Measurements from ENCODE around the gene TGFBI.

The TGFBI gene

DNA sequence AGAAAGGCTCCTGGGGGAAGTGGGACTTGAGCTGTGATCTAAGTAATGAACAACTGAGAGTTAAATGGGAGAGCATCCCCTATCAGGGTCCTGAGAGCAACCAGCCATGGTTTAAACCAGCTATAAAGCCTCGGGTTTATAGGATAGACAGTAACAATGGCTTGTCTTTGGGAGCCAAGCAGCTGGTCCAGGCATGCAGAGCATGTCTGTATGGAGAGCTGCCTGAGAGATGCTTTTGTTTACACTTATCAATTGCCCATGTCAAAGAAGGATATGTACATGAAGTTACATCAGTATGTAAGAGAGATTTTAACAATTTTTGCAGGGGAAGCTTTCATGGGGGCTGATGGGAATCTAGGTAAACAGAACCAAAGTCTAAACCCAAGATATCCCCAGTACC lies 4.4 kb downstream of the TGFBI start:
- Histone ChIP-seq H3K27ac (no peak overlapping the region), H3K4me2 (no peak overlapping the region), H3K27me3 (peaks cover 15% of the 10 kb centered on the region), H3K4me3 (no peak overlapping the region), H3K9ac (no peak overlapping the region), H4K20me1 (no peaks in the 10 kb centered on the region), H3K9me3 (peaks cover 9% of the 10 kb centered on the region), H3K36me3 (no peaks in the 10 kb centered on the region), H3K4me1 (peaks cover 33% of the 10 kb centered on the region)
- TF ChIP-seq Cebpa-rat (IDR thresholded peaks at IDR 0.05), result no peak

DNA sequence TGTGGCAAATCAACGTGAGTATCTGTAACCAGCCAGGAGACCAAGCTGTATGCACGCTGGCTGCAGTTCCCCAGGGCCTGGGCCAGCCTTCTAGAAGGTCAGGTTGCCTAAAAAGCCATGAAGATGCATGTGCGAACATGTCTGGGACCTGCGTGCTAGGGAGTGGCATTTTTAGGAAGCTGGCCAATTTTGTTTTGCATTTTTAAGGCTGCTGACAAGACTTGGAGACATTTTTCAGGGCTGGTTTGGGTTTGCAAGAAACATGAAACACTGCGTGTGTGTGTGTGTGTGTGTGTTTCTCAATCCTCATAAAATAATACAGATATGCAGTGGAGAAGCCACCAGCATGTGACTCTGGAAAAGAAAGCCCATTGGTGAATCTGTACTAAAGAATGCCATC lies 5.1 kb downstream of the TGFBI start:
- no peaks in the 10 kb centered on the region for H3K36me3 ChIP-seq
- no peak overlapping the region for H3K9ac ChIP-seq
- H4K20me1 ChIP-seq, result no peaks in the 10 kb centered on the region
- H3K27ac ChIP-seq, result no peak overlapping the region
- peaks cover 9% of the 10 kb centered on the region for H3K9me3 ChIP-seq
- H3K27me3 ChIP-seq, result peaks cover 9% of the 10 kb centered on the region
- H3K4me1 ChIP-seq, result peaks cover 35% of the 10 kb centered on the region
- H3K4me2 ChIP-seq, result no peak overlapping the region
- H3K4me3 ChIP-seq, result no peak overlapping the region
- TF ChIP-seq Cebpa-rat (IDR thresholded peaks at IDR 0.05), result no peak

GRCh38 chr5:136034492-136034891 lies 5.7 kb downstream of the TGFBI start:
- H3K4me2 ChIP-seq, result no peak overlapping the region
- H3K9ac ChIP-seq, result no peak overlapping the region
- no peaks in the 10 kb centered on the region for H4K20me1 ChIP-seq
- H3K27ac ChIP-seq, result no peak overlapping the region
- no peak for TF ChIP-seq Cebpa-rat (IDR thresholded peaks at IDR 0.05)
- H3K4me1 ChIP-seq, result peaks cover 35% of the 10 kb centered on the region
- no peaks in the 10 kb centered on the region for H3K36me3 ChIP-seq
- no peak overlapping the region for H3K4me3 ChIP-seq
- H3K27me3 ChIP-seq, result peaks cover 2% of the 10 kb centered on the region
- peaks cover 11% of the 10 kb centered on the region for H3K9me3 ChIP-seq

DNA sequence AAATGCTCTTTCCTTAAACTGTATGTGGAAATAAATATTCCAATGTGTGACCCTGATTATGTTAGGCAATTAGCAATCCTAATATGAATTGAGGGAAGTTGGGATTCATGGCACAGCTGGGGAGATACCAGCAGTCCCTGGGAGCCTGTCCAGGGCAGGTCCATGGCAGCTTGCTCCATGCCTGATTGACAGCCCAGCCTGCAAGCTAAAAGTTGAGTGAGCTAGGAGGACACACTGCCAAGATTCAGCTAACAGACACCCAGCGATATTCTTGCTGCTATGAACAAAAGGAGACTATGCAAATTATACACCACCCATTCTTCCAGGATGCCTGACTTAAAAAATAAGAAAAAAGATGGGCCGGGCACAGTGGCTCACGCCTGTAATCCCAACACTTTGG lies 6.2 kb downstream of the TGFBI start:
- Histone ChIP-seq H3K36me3 (no peaks in the 10 kb centered on the region), H3K27ac (no peak overlapping the region), H3K9ac (no peak overlapping the region)

DNA sequence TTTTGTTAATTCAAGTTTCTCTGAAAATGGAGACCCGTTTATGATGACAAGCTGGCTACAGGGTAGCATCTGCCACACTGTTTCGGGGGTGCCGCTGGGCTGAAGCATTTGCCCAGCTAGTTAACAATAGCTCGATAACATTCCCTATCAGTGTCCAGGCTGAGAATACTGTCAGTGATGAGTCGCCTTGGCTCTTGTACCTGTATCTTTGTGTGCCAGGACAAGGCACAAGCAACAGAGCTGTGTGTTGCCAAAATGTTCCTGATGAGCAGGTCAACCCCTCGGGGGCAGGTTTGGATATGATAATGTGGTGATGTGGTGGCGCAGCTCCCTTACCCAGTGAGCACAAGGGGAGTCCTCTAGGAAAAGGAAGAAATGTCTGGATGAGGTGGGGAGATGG lies 7.0 kb downstream of the TGFBI start:
- peaks cover 44% of the 10 kb centered on the region for H3K4me1 ChIP-seq

More for the DNA sequence above, 6.2 kb downstream of the TGFBI start:
- Histone ChIP-seq H3K9me3 (peaks cover 11% of the 10 kb centered on the region), H3K4me2 (no peak overlapping the region), H3K4me1 (peaks cover 36% of the 10 kb centered on the region), H3K4me3 (no peak overlapping the region), H3K27me3 (no peaks in the 10 kb centered on the region; the same call in 1 of the 2 replicates), H4K20me1 (no peaks in the 10 kb centered on the region)
- TF ChIP-seq Cebpa-rat (IDR thresholded peaks at IDR 0.05), result no peak

GRCh38 chr5:136036293-136036911 lies 7.6 kb downstream of the TGFBI start:
- Histone ChIP-seq H3K4me2 (peak overlapping the region; percentile 79), H3K36me3 (no peaks in the 10 kb centered on the region), H3K9me3 (peaks cover 11% of the 10 kb centered on the region), H3K4me3 (no peak overlapping the region), H3K27ac (peak overlapping the region; percentile 65), H3K4me1 (peaks cover 50% of the 10 kb centered on the region), H3K27me3 (no peaks in the 10 kb centered on the region), H3K9ac (peak overlapping the region; percentile 45; the same call in 1 of the 2 replicates), H4K20me1 (no peaks in the 10 kb centered on the region)
- TF ChIP-seq Cebpa-rat (IDR thresholded peaks at IDR 0.05), result no peak

More for the DNA sequence above, 7.0 kb downstream of the TGFBI start:
- no peaks in the 10 kb centered on the region for H3K27me3 ChIP-seq
- no peak overlapping the region for H3K4me3 ChIP-seq
- H4K20me1 ChIP-seq, result no peaks in the 10 kb centered on the region
- no peaks in the 10 kb centered on the region for H3K36me3 ChIP-seq
- peaks cover 11% of the 10 kb centered on the region for H3K9me3 ChIP-seq
- TF ChIP-seq Cebpa-rat (IDR thresholded peaks at IDR 0.05), result no peak
- peak overlapping the region; percentile 65 for H3K27ac ChIP-seq
- peak overlapping the region; percentile 79 for H3K4me2 ChIP-seq
- H3K9ac ChIP-seq, result no peak overlapping the region

DNA sequence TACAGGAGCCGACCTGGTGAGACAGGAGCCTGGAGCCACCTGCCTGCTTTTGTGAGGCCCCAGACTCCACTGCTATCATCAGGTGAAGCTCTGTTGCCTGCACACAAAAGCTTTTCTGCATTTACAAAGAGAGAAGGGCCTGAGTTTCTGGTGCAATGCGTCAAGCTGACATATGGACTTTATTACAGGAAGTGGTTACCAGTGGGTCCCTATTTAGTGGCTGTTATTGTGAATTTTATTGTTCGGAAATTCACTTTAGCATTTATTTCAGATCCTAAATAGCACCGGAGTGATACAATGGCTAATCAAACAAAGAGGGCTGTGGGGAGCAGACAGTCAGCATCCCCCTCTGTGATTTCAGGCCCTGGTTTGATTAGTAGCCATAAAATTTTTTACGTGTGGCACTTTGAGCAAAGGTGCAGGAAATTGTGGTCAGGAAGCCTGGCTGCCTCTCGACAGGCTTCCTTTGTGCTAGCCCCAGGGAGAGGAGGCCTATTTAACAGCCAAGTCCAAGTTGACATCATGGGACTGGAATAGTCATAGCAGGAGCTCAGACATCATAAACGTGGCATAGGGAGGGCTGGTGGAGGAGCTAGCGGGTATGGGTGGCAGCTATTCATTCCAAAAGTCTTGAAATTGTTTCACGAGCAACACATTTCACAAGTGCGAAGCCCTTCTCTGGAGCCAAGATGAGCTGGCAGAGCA lies 8.4 kb downstream of the TGFBI start:
- H3K4me3 ChIP-seq, result 0 out of 2 replicates have a peak overlapping the region, but pooled peaks have one; percentile 6
- H3K9me3 ChIP-seq, result peaks cover 11% of the 10 kb centered on the region
- no peaks in the 10 kb centered on the region for H3K36me3 ChIP-seq
- peak overlapping the region; percentile 65 for H3K27ac ChIP-seq
- no peaks in the 10 kb centered on the region for H3K27me3 ChIP-seq
- peaks cover 57% of the 10 kb centered on the region for H3K4me1 ChIP-seq
- H3K9ac ChIP-seq, result peak overlapping the region; percentile 45
- H4K20me1 ChIP-seq, result no peaks in the 10 kb centered on the region
- no peak for TF ChIP-seq Cebpa-rat (IDR thresholded peaks at IDR 0.05)
- peak overlapping the region; percentile 79 for H3K4me2 ChIP-seq

- Histone ChIP-seq H3K9ac (no peak overlapping the region), H3K9me3 (peaks cover 11% of the 10 kb centered on the region), H4K20me1 (no peaks in the 10 kb centered on the region), H3K4me1 (peaks cover 65% of the 10 kb centered on the region), H3K27ac (no peak overlapping the region), H3K4me2 (no peak overlapping the region; the same call in 1 of the 2 replicates), H3K36me3 (no peaks in the 10 kb centered on the region), H3K27me3 (no peaks in the 10 kb centered on the region), H3K4me3 (no peak overlapping the region)
- TF ChIP-seq Cebpa-rat (IDR thresholded peaks at IDR 0.05), result no peak
Observed at GRCh38 chr5:136038635-136039034, 9.8 kb downstream of the TGFBI start.

- Histone ChIP-seq H3K4me1 (peaks cover 70% of the 10 kb centered on the region), H3K27me3 (no peaks in the 10 kb centered on the region), H4K20me1 (no peaks in the 10 kb centered on the region), H3K4me2 (no peak overlapping the region), H3K4me3 (no peak overlapping the region), H3K9me3 (peaks cover 11% of the 10 kb centered on the region), H3K36me3 (no peaks in the 10 kb centered on the region), H3K9ac (no peak overlapping the region), H3K27ac (no peak overlapping the region)
- no peak for TF ChIP-seq Cebpa-rat (IDR thresholded peaks at IDR 0.05)
Observed at GRCh38 chr5:136039202-136039601, 10.4 kb downstream of the TGFBI start.

- peaks cover 11% of the 10 kb centered on the region for H3K9me3 ChIP-seq
- no peak overlapping the region for H3K9ac ChIP-seq
- no peak overlapping the region for H3K4me3 ChIP-seq
- H3K36me3 ChIP-seq, result no peaks in the 10 kb centered on the region
- peak overlapping the region; percentile 67 for H3K4me2 ChIP-seq
- TF ChIP-seq Cebpa-rat (IDR thresholded peaks at IDR 0.05), result no peak
- H3K27me3 ChIP-seq, result no peaks in the 10 kb centered on the region
- H4K20me1 ChIP-seq, result no peaks in the 10 kb centered on the region
- peaks cover 70% of the 10 kb centered on the region for H3K4me1 ChIP-seq
- H3K27ac ChIP-seq, result 0 out of 2 replicates have a peak overlapping the region, but pooled peaks have one; percentile 10
Observed at GRCh38 chr5:136040746-136041415, 12.1 kb downstream of the TGFBI start.
